Large intestine (tissue), 3 donors: ENCODE data around the gene PHKG2. TPM values are rescaled to one million over a fixed set of nuclear protein-coding genes. Genes with fewer than 3 reads are reported as not detected.

Experiments used
- DNase-seq, 2 donors: peaks; one replicate each; pipeline versions ENCODE4 v3.0.0 to v3.0.0-alpha.2; 2013
- H3K27ac ChIP-seq: one replicate; pipeline ENCODE4 v1.5.1; 2013; ENCODE audit warnings: low read length
- H3K27me3 ChIP-seq: 2 replicates; pipeline ENCODE4 v1.6.1; 2013; ENCODE audit warnings: low read length; ENCODE audit not compliant: control insufficient read depth, insufficient read depth
- H3K36me3 ChIP-seq: 2 replicates; pipeline ENCODE4 v1.6.1; 2013; ENCODE audit warnings: low read length; ENCODE audit not compliant: control insufficient read depth, insufficient read depth
- H3K4me1 ChIP-seq: one replicate; pipeline ENCODE4 v1.6.1; 2013; ENCODE audit warnings: low read length; ENCODE audit not compliant: control insufficient read depth, insufficient read depth
- H3K4me3 ChIP-seq: one replicate; pipeline ENCODE4 v1.5.1; 2013; ENCODE audit warnings: low read length
- H3K9me3 ChIP-seq: one replicate; pipeline ENCODE4 v1.6.1; 2013; ENCODE audit warnings: mild to moderate bottlenecking, low read depth, low read length, moderate library complexity; ENCODE audit not compliant: control insufficient read depth
- WGBS: methylation state at CpG from one replicate; pipeline ENCODE4 v1.1.5; 2013; ENCODE audit warnings: low lambda C conversion rate; ENCODE audit not compliant: insufficient coverage; 5-methylcytosine and 5-hydroxymethylcytosine counted together
- polyA plus RNA-seq: library from polyadenylated mRNA; unstranded; fragments of 120-200 nt; gene quantifications from one replicate; pipeline ENCODE4 v1.2.1, GENCODE V29; 2013

Gene PHKG2
- polyA plus RNA-seq, 1 donor = 38.2 TPM

GRCh38 chr16:30756781-30757100 is 8.5 kb downstream of the PHKG2 start:
- no peak overlapping the region for H3K4me3 ChIP-seq
- peaks cover 54% of the 10 kb centered on the region for H3K36me3 ChIP-seq
- no CpG with 5 or more reads among the region's 13 CpGs for WGBS
- no peak for DNase-seq
- no peak overlapping the region for H3K27ac ChIP-seq
- H3K27me3 ChIP-seq = no peaks in the 10 kb centered on the region
- H3K9me3 ChIP-seq = no peaks in the 10 kb centered on the region
- peaks cover 4% of the 10 kb centered on the region for H3K4me1 ChIP-seq

GRCh38 chr16:30757316-30757715 is 9.1 kb downstream of the PHKG2 start:
- Histone ChIP-seq H3K4me3 (no peak overlapping the region), H3K4me1 (peaks cover 4% of the 10 kb centered on the region), H3K27ac (no peak overlapping the region), H3K9me3 (no peaks in the 10 kb centered on the region), H3K27me3 (no peaks in the 10 kb centered on the region), H3K36me3 (peaks cover 52% of the 10 kb centered on the region)
- WGBS = no CpG with 5 or more reads among the region's 7 CpGs
- no peak for DNase-seq

GRCh38 chr16:30758988-30759491 is 10.8 kb downstream of the PHKG2 start:
- Histone ChIP-seq H3K9me3 (no peaks in the 10 kb centered on the region), H3K27ac (no peak overlapping the region), H3K4me3 (no peak overlapping the region), H3K27me3 (no peaks in the 10 kb centered on the region), H3K36me3 (peaks cover 48% of the 10 kb centered on the region), H3K4me1 (peaks cover 13% of the 10 kb centered on the region)
- no peak for DNase-seq
- WGBS = no CpG with 5 or more reads among the region's 10 CpGs

- H3K9me3 ChIP-seq = no peaks in the 10 kb centered on the region
- H3K36me3 ChIP-seq = peaks cover 49% of the 10 kb centered on the region
- DNase-seq = no peak
- H3K4me1 ChIP-seq = peaks cover 13% of the 10 kb centered on the region
- H3K27me3 ChIP-seq = no peaks in the 10 kb centered on the region
- WGBS = no CpG with 5 or more reads among the region's 7 CpGs
- H3K27ac ChIP-seq = no peak overlapping the region
- no peak overlapping the region for H3K4me3 ChIP-seq
Observed at GRCh38 chr16:30760001-30760559, 11.9 kb downstream of the PHKG2 start.

- H3K27me3 ChIP-seq = no peaks in the 10 kb centered on the region
- DNase-seq = no peak
- H3K9me3 ChIP-seq = no peaks in the 10 kb centered on the region
- WGBS = 86% methylated on average over 2 of the region's 26 CpGs
- H3K36me3 ChIP-seq = peaks cover 52% of the 10 kb centered on the region
- peak overlapping the region; percentile 98 for H3K4me3 ChIP-seq
- no peak overlapping the region for H3K27ac ChIP-seq
- H3K4me1 ChIP-seq = peaks cover 13% of the 10 kb centered on the region
Observed at GRCh38 chr16:30760577-30761426, 12.6 kb downstream of the PHKG2 start.

GRCh38 chr16:30761427-30761927 is 13.3 kb downstream of the PHKG2 start:
- no peaks in the 10 kb centered on the region for H3K27me3 ChIP-seq
- H3K9me3 ChIP-seq = no peaks in the 10 kb centered on the region
- WGBS = no CpG with 5 or more reads among the region's 64 CpGs
- H3K4me1 ChIP-seq = peaks cover 13% of the 10 kb centered on the region
- no peak for DNase-seq
- H3K27ac ChIP-seq = no peak overlapping the region
- peak overlapping the region; percentile 98 for H3K4me3 ChIP-seq
- peaks cover 53% of the 10 kb centered on the region for H3K36me3 ChIP-seq

GRCh38 chr16:30761928-30762902 is 14.0 kb downstream of the PHKG2 start, which contains the start of the genes CFAP119 and RNF40:
Gene CFAP119 (minus strand): TSS chr16:30762062. CDS start chr16:30761748, 314 bp downstream.
Gene RNF40 (plus strand): TSS chr16:30762322. CDS start chr16:30762546, 224 bp downstream.
- no peaks in the 10 kb centered on the region for H3K9me3 ChIP-seq
- H3K27me3 ChIP-seq = no peaks in the 10 kb centered on the region
- peaks cover 53% of the 10 kb centered on the region for H3K36me3 ChIP-seq
- peak within 1 kb of the TSS; percentile 71 for H3K27ac ChIP-seq
- peak; percentile 98 for DNase-seq
- WGBS = no CpG with 5 or more reads among the region's 60 CpGs
- peak within 1 kb of the TSS; percentile 98 for H3K4me3 ChIP-seq
- H3K4me1 ChIP-seq = peaks cover 13% of the 10 kb centered on the region

GRCh38 chr16:30762991-30763725 is 14.9 kb downstream of the PHKG2 start:
- Histone ChIP-seq H3K9me3 (no peaks in the 10 kb centered on the region), H3K4me1 (peaks cover 13% of the 10 kb centered on the region), H3K27me3 (no peaks in the 10 kb centered on the region), H3K36me3 (peaks cover 55% of the 10 kb centered on the region), H3K27ac (no peak overlapping the region), H3K4me3 (peak overlapping the region; percentile 98)
- WGBS = no CpG with 5 or more reads among the region's 15 CpGs
- no peak for DNase-seq

GRCh38 chr16:30764086-30764485 is 15.9 kb downstream of the PHKG2 start:
- no peak for DNase-seq
- Histone ChIP-seq H3K27ac (no peak overlapping the region), H3K9me3 (no peaks in the 10 kb centered on the region), H3K36me3 (peaks cover 61% of the 10 kb centered on the region), H3K4me3 (no peak overlapping the region), H3K4me1 (peaks cover 13% of the 10 kb centered on the region), H3K27me3 (no peaks in the 10 kb centered on the region)
- no CpG with 5 or more reads among the region's 11 CpGs for WGBS
